ENCODE results near the gene TNFAIP3.

GRCh38 chr6:137863091-137863797 is 3.8 kb upstream of the TNFAIP3 start:
- TF ChIP-seq TAF1 (IDR thresholded peaks at IDR 0.05; ENCODE audit: borderline replicate concordance, insufficient read depth, low read length): no peak
- TF ChIP-seq REST (IDR thresholded peaks at IDR 0.05; ENCODE audit: insufficient read depth in 1 of 2, low read depth in 2 of 2, low read length in 2 of 2): no peak
